ENCODE results near the gene MAPK6. TPM values are rescaled to one million over a fixed set of nuclear protein-coding genes. Genes with fewer than 3 reads are reported as not detected.

MAPK6 gene
- total and polyA plus RNA-seq, 10 of the 15 experiments (the other 5 are each of a cell fraction or from before 2014, with no cell fraction given), result 20.6 to 100 (median 52.6) TPM

DNA sequence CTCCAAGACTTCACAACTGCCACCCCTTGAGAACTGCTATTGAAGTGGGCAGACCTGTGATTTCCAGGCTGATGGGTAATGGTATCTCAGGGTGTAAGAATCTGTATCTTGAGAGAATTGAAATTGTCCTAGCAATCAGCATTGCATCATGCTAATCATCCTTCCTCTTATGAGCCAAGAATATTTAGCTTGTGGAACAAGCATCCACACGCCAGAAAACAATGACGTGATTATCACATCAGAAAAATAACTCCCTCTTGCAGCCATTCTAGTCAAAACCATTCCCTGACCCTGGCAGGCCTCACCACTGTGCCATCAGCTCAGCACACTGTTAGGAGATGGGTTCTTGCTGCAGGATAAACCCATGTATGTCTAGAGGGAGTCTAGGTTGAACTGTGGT, 86.8 kb downstream of the MAPK6 start (continued):
- TF ChIP-seq, protein P1, sequence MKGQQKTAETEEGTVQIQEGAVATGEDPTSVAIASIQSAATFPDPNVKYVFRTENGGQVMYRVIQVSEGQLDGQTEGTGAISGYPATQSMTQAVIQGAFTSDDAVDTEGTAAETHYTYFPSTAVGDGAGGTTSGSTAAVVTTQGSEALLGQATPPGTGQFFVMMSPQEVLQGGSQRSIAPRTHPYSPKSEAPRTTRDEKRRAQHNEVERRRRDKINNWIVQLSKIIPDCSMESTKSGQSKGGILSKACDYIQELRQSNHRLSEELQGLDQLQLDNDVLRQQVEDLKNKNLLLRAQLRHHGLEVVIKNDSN (IDR thresholded peaks at IDR 0.05; ENCODE audit: borderline replicate concordance, extremely low read length, insufficient read depth, low read depth, low read length), result no peak

DNA sequence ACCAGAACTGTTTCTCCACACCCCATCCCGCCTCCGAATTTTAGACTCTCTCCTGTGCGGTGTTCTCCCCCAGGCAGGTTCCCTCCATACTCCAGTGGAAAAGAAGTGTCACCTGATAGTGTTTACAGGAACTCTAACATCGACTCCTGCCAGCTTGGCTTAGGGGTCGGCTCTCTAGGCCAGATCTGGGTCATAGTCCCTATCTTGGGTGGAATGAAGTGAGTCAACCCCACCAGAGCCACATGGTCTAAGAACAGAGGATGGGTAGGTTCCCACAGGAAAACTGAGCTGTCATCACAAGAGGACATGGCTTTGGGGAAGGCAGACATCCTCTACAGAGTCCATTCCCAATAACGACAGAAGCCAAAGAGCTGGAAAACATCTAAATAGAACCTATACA, 87.6 kb downstream of the MAPK6 start:
- Histone ChIP-seq H3K27me3 (replicated peaks in 1 of 2; ENCODE audit: control insufficient read depth in 2 of 2, insufficient read depth in 2 of 2, low read length in 1 of 2) (no peaks in the 10 kb centered on the region), H3K36me3 (ENCODE audit: control insufficient read depth in 2 of 2, insufficient read depth in 2 of 2, low read length in 1 of 2) (no peaks in the 10 kb centered on the region), H3K9ac (ENCODE audit: control insufficient read depth, insufficient read depth, low read length) (no peak overlapping the region), H3K9me3 (replicated peaks; ENCODE audit: control insufficient read depth, insufficient read depth, low read length) (no peaks in the 10 kb centered on the region), H3K4me3 (no peak overlapping the region), H3K27ac (ENCODE audit: control insufficient read depth, insufficient read depth) (no peak overlapping the region; the same call in 1 of the 2 replicates), H4K20me1 (ENCODE audit: control insufficient read depth, insufficient read depth) (no peaks in the 10 kb centered on the region), H2AFZ (ENCODE audit: control insufficient read depth, low read depth, low read length) (no peak overlapping the region), H3K79me2 (ENCODE audit: control insufficient read depth, insufficient read depth, low read length) (peaks cover 11% of the 10 kb centered on the region), H3K4me1 (ENCODE audit: control insufficient read depth, insufficient read depth, low read length) (peaks cover 52% of the 10 kb centered on the region), H3K4me2 (ENCODE audit: control insufficient read depth, insufficient read depth) (no peak overlapping the region)
- ChIA-PET POLR2A (interaction anchor here (0.8 to 8.9 kb wide), 6 partner anchors 9 to 100 kb away, joined by 3 to 86 read pairs (median 6); no protein-coding TSS in a partner anchor), RAD21 (ENCODE audit: unreplicated experiment) (interaction anchor here (1.1 to 11.8 kb wide), 6 partner anchors 9 to 100 kb away, joined by 3 to 203 read pairs (median 21); no protein-coding TSS in a partner anchor), SMC1A (ENCODE audit: uncharacterized antibody, unreplicated experiment) (interaction anchor here (0.8 to 12.5 kb wide), 8 partner anchors 6 to 375 kb away, joined by 3 to 179 read pairs (median 18); no protein-coding TSS in a partner anchor), CTCF (interaction anchor here (1.0 to 17.4 kb wide), 5 partner anchors 9 to 373 kb away, joined by 3 to 251 read pairs (median 4); no protein-coding TSS in a partner anchor)
- TF ChIP-seq NFYA (IDR thresholded peaks at IDR 0.05; ENCODE audit: borderline replicate concordance, low read depth, low read length) (no peak), IRF4 (IDR thresholded peaks at IDR 0.05; ENCODE audit: low read depth, low read length) (no peak), GATAD2B (conservative IDR thresholded peaks at IDR 0.05; ENCODE audit: low read depth) (no peak), NBN (IDR thresholded peaks at IDR 0.05) (no peak), PML (IDR thresholded peaks at IDR 0.05; ENCODE audit: low read length) (no peak), MTA3 (IDR thresholded peaks at IDR 0.05; ENCODE audit: borderline replicate concordance, low read length) (no peak)
- TF ChIP-seq, protein P2, sequence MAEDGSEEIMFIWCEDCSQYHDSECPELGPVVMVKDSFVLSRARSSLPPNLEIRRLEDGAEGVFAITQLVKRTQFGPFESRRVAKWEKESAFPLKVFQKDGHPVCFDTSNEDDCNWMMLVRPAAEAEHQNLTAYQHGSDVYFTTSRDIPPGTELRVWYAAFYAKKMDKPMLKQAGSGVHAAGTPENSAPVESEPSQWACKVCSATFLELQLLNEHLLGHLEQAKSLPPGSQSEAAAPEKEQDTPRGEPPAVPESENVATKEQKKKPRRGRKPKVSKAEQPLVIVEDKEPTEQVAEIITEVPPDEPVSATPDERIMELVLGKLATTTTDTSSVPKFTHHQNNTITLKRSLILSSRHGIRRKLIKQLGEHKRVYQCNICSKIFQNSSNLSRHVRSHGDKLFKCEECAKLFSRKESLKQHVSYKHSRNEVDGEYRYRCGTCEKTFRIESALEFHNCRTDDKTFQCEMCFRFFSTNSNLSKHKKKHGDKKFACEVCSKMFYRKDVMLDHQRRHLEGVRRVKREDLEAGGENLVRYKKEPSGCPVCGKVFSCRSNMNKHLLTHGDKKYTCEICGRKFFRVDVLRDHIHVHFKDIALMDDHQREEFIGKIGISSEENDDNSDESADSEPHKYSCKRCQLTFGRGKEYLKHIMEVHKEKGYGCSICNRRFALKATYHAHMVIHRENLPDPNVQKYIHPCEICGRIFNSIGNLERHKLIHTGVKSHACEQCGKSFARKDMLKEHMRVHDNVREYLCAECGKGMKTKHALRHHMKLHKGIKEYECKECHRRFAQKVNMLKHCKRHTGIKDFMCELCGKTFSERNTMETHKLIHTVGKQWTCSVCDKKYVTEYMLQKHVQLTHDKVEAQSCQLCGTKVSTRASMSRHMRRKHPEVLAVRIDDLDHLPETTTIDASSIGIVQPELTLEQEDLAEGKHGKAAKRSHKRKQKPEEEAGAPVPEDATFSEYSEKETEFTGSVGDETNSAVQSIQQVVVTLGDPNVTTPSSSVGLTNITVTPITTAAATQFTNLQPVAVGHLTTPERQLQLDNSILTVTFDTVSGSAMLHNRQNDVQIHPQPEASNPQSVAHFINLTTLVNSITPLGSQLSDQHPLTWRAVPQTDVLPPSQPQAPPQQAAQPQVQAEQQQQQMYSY (CRISPR knock-in tag; IDR thresholded peaks at IDR 0.05), result no peak
- TF ChIP-seq, protein P3, sequence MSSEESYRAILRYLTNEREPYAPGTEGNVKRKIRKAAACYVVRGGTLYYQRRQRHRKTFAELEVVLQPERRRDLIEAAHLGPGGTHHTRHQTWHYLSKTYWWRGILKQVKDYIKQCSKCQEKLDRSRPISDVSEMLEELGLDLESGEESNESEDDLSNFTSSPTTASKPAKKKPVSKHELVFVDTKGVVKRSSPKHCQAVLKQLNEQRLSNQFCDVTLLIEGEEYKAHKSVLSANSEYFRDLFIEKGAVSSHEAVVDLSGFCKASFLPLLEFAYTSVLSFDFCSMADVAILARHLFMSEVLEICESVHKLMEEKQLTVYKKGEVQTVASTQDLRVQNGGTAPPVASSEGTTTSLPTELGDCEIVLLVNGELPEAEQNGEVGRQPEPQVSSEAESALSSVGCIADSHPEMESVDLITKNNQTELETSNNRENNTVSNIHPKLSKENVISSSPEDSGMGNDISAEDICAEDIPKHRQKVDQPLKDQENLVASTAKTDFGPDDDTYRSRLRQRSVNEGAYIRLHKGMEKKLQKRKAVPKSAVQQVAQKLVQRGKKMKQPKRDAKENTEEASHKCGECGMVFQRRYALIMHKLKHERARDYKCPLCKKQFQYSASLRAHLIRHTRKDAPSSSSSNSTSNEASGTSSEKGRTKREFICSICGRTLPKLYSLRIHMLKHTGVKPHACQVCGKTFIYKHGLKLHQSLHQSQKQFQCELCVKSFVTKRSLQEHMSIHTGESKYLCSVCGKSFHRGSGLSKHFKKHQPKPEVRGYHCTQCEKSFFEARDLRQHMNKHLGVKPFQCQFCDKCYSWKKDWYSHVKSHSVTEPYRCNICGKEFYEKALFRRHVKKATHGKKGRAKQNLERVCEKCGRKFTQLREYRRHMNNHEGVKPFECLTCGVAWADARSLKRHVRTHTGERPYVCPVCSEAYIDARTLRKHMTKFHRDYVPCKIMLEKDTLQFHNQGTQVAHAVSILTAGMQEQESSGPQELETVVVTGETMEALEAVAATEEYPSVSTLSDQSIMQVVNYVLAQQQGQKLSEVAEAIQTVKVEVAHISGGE (CRISPR knock-in tag; IDR thresholded peaks at IDR 0.05), result no peak
- TF ChIP-seq, protein P4, sequence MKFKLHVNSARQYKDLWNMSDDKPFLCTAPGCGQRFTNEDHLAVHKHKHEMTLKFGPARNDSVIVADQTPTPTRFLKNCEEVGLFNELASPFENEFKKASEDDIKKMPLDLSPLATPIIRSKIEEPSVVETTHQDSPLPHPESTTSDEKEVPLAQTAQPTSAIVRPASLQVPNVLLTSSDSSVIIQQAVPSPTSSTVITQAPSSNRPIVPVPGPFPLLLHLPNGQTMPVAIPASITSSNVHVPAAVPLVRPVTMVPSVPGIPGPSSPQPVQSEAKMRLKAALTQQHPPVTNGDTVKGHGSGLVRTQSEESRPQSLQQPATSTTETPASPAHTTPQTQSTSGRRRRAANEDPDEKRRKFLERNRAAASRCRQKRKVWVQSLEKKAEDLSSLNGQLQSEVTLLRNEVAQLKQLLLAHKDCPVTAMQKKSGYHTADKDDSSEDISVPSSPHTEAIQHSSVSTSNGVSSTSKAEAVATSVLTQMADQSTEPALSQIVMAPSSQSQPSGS (IDR thresholded peaks at IDR 0.05; ENCODE audit: low read length), result no peak
- WGBS (ENCODE audit: insufficient coverage, insufficient replicate concordance, low lambda C conversion rate, missing lambda C conversion rate), result 83% methylated on average over 6 of the region's 6 CpGs
- ATAC-seq (no peak), DNase-seq (ENCODE audit: low read depth, low spot score) (no peak), FAIRE-seq (no peak)
- in situ Hi-C loops (cut with MboI) (no loop called here), intact Hi-C loops (cut with micrococcal nuclease; ENCODE audit: unreplicated experiment) (loop anchor here (10.0 kb wide), 1 partner anchor 372 kb away; the partner anchor contains the start of gene LYSMD2)
- BruUV-seq (replicated peaks), result no TSS peak

Measured in GM12878 (cell line).